MM.1S (cell line): ENCODE measurements around the gene DDAH2.

ENCODE experiments used
- CTCF ChIP-seq: fragments of 300-600 bp; sonication (generic); IDR thresholded peaks from 2 replicates; pipeline ENCODE4 v1.5.1; 2016; ENCODE audit warnings: antibody characterized with exemption, low read length, mixed read lengths
- EZH2 ChIP-seq: fragments of 300-600 bp; sonication (generic); optimal IDR thresholded peaks from 2 replicates; pipeline ENCODE3; 2017; ENCODE audit warnings: low read depth, mild to moderate bottlenecking, antibody characterized with exemption, low read length, mixed read lengths

DNA sequence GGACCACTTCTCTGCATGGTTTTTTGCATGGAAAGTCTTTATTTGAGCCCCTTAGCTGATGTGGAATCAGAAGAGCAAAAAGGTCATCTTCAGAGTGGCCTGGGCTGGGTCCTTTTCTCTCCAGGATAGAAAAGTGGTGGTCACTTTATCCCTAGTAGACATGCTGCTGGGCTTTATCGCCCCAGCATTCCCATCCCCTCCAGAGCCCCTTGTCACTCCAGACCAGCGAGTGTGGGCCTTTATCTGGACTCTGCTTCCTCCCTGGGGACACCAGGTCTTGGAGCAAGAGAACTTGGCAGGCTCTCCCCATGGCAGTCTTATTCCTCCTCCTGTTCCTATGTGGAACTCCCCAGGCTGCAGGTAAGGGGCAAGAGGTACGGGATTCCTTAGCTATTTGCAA, 22.5 kb downstream of the DDAH2 start, which contains the start of gene LY6G6F:
- no peak for TF ChIP-seq CTCF
- no peak for TF ChIP-seq EZH2
